Measurements from ENCODE around the gene ITGB4.

Gene ITGB4

GRCh38 chr17:75720656-75721462 lies at the start of gene ITGB4:
Gene ITGB4 (plus strand): TSS chr17:75721459. CDS start chr17:75724704, 3,245 bp downstream.
- DNase-seq (ENCODE audit: low read depth), result no peak

GRCh38 chr17:75672011-75672410 lies 49.2 kb upstream of the ITGB4 start:
- no peak for DNase-seq (ENCODE audit: low read depth)

GRCh38 chr17:75673487-75673886 lies 47.8 kb upstream of the ITGB4 start:
- DNase-seq (ENCODE audit: low read depth), result no peak

GRCh38 chr17:75676461-75676860 lies 44.8 kb upstream of the ITGB4 start:
- DNase-seq (ENCODE audit: low read depth), result no peak

- no peak for DNase-seq (ENCODE audit: low read depth)
Measured at GRCh38 chr17:75679706-75680211, 41.5 kb upstream of the ITGB4 start.

- DNase-seq (ENCODE audit: low read depth), result no peak
Measured at GRCh38 chr17:75680431-75680830, 40.8 kb upstream of the ITGB4 start.

GRCh38 chr17:75681289-75681688 lies 40.0 kb upstream of the ITGB4 start:
- DNase-seq (ENCODE audit: low read depth), result no peak

- DNase-seq (ENCODE audit: low read depth), result no peak
Measured at GRCh38 chr17:75683583-75683982, 37.7 kb upstream of the ITGB4 start.

GRCh38 chr17:75684249-75684648 lies 37.0 kb upstream of the ITGB4 start:
- no peak for DNase-seq (ENCODE audit: low read depth)

GRCh38 chr17:75684924-75685323 lies 36.3 kb upstream of the ITGB4 start:
- no peak for DNase-seq (ENCODE audit: low read depth)

GRCh38 chr17:75685499-75685898 lies 35.8 kb upstream of the ITGB4 start:
- no peak for DNase-seq (ENCODE audit: low read depth)

GRCh38 chr17:75688209-75688825 lies 32.9 kb upstream of the ITGB4 start:
- no peak for DNase-seq (ENCODE audit: low read depth)

GRCh38 chr17:75689441-75689873 lies 31.8 kb upstream of the ITGB4 start:
- no peak for DNase-seq (ENCODE audit: low read depth)

- DNase-seq (ENCODE audit: low read depth), result no peak
Measured at GRCh38 chr17:75691371-75691791, 29.9 kb upstream of the ITGB4 start.

- DNase-seq (ENCODE audit: low read depth), result no peak
Measured at GRCh38 chr17:75691801-75692626, 29.2 kb upstream of the ITGB4 start.

GRCh38 chr17:75692976-75693375 lies 28.3 kb upstream of the ITGB4 start:
- DNase-seq (ENCODE audit: low read depth), result no peak

GRCh38 chr17:75693500-75694481 lies 27.5 kb upstream of the ITGB4 start:
- no peak for DNase-seq (ENCODE audit: low read depth)

- DNase-seq (ENCODE audit: low read depth), result no peak
Measured at GRCh38 chr17:75694536-75694935, 26.7 kb upstream of the ITGB4 start.

- DNase-seq (ENCODE audit: low read depth), result no peak
Measured at GRCh38 chr17:75695141-75695829, 26.0 kb upstream of the ITGB4 start.

- no peak for DNase-seq (ENCODE audit: low read depth)
Measured at GRCh38 chr17:75695830-75696271, 25.4 kb upstream of the ITGB4 start.

Measured in CMK (cell line).